Body of pancreas (tissue), 4 donors: Measurements from ENCODE around the gene PDLIM5.

Experiments
- CTCF ChIP-seq, 7 experiments: fragments of 450-650 bp in 4 of 7; fragments of 200-600 bp in 3 of 7; sonication (generic) in 3 of 7; IDR thresholded peaks; one replicate each; pipeline ENCODE4 v1.5.1; 2016 to 2019; ENCODE audit warnings: antibody characterized with exemption in 7 of 7
- POLR2A ChIP-seq, 3 donors: fragments of 450-650 bp; IDR thresholded peaks; one replicate each; pipeline ENCODE4 v1.6.1; 2016; ENCODE audit warnings: antibody characterized with exemption in 3 of 3, mild to moderate bottlenecking in 2 of 3

- no peak for TF ChIP-seq POLR2A (IDR thresholded peaks at IDR 0.05)
- TF ChIP-seq CTCF (IDR thresholded peaks at IDR 0.05) = no peak
Observed at GRCh38 chr4:94582517-94582916, 130.8 kb downstream of the PDLIM5 start.
